IMR-90 (cell line): ENCODE measurements around the gene TNP1. TPM values are rescaled to one million over a fixed set of nuclear protein-coding genes. Genes with fewer than 3 reads are reported as not detected.

Experiments used
- ATAC-seq: fragments of 200-7000 bp; cut with Tn5 transposase; 2 replicates; pipeline ENCODE4 v1.9.1; 2020; ENCODE audit warnings: low read depth, mild to moderate bottlenecking, moderate library complexity
- BruUV-seq: library from RNA; stranded (reverse); fragments of 400-500 nt; replicated peaks from 2 replicates; lab custom pipeline; 2021; lab: Mats Ljungman, UMichigan
- CTCF ChIA-PET: fragments of 300-600 bp; formaldehyde crosslinking; extraction: SDS; loops from one replicate; lab custom pipeline; 2021; ENCODE audit warnings: antibody characterized with exemption; lab: Yijun Ruan, JAX
- POLR2A ChIA-PET: fragments of 300-600 bp; sonication (Branson Sonifier 250); formaldehyde crosslinking; loops from one replicate; lab custom pipeline; 2022; ENCODE audit warnings: antibody characterized with exemption; ENCODE audit not compliant: unreplicated experiment; lab: Charles Lee
- DNase-seq: peaks from one replicate; pipeline ENCODE4 v3.0.0; 2013
- H2AFZ ChIP-seq: replicated peaks from 2 replicates; pipeline ENCODE3; 2013; ENCODE audit warnings: low read length, mild to moderate bottlenecking; ENCODE audit not compliant: poor library complexity
- H2AK5ac ChIP-seq: 2 replicates; pipeline ENCODE4 v1.6.1; 2013; ENCODE audit warnings: low read depth, low read length, inconsistent platforms
- H2AK9ac ChIP-seq: replicated peaks from 2 replicates; pipeline ENCODE3; 2013; ENCODE audit warnings: mild to moderate bottlenecking, low read depth, low read length, moderate library complexity; ENCODE audit not compliant: poor library complexity
- H2BK120ac ChIP-seq: 2 replicates; pipeline ENCODE4 v1.6.1; 2013; ENCODE audit warnings: low read depth, low read length, inconsistent platforms
- H2BK15ac ChIP-seq: 3 replicates; pipeline ENCODE4 v1.6.1; 2013; ENCODE audit warnings: low read depth, low read length, inconsistent platforms
- H2BK20ac ChIP-seq: 2 replicates; pipeline ENCODE4 v1.6.1; 2013; ENCODE audit warnings: low read depth, mild to moderate bottlenecking, inconsistent platforms, low read length, moderate library complexity
- H2BK5ac ChIP-seq: 2 replicates; pipeline ENCODE4 v1.6.1; 2013; ENCODE audit warnings: mild to moderate bottlenecking, low read depth, low read length, inconsistent platforms; ENCODE audit not compliant: poor library complexity, severe bottlenecking
- H3K14ac ChIP-seq: replicated peaks from 2 replicates; pipeline ENCODE4 v1.6.1; 2013; ENCODE audit warnings: low read depth, low read length, inconsistent platforms
- H3K18ac ChIP-seq: 2 replicates; pipeline ENCODE4 v1.6.1; 2013; ENCODE audit warnings: low read depth, low read length, control low read depth
- H3K23ac ChIP-seq: 2 replicates; pipeline ENCODE4 v1.6.1; 2013; ENCODE audit warnings: low read depth, low read length, inconsistent platforms
- H3K27ac ChIP-seq: 2 replicates; pipeline ENCODE4 v1.5.1; 2013; ENCODE audit warnings: mild to moderate bottlenecking, control low read depth, low read length; ENCODE audit not compliant: insufficient read depth
- H3K27me3 ChIP-seq: 2 replicates; pipeline ENCODE4 v1.6.1; 2013; ENCODE audit warnings: low read length; ENCODE audit not compliant: control insufficient read depth, insufficient read depth
- H3K36me3 ChIP-seq: 2 replicates; pipeline ENCODE4 v1.6.1; 2013; ENCODE audit warnings: low read length, mixed read lengths; ENCODE audit not compliant: control insufficient read depth, insufficient read depth
- H3K4ac ChIP-seq: 2 replicates; pipeline ENCODE4 v1.6.1; 2013; ENCODE audit warnings: low read depth, low read length, inconsistent platforms
- H3K4me1 ChIP-seq: 2 replicates; pipeline ENCODE4 v1.6.1; 2013; ENCODE audit warnings: low read length, mixed read lengths; ENCODE audit not compliant: control insufficient read depth, insufficient read depth
- H3K4me2 ChIP-seq: 2 replicates; pipeline ENCODE4 v1.6.1; 2013; ENCODE audit warnings: low read depth, mild to moderate bottlenecking, control low read depth, low read length, moderate library complexity
- H3K4me3 ChIP-seq: 2 replicates; pipeline ENCODE4 v1.5.1; 2013; ENCODE audit warnings: low read depth, mild to moderate bottlenecking, control low read depth, low read length, moderate library complexity; ENCODE audit not compliant: insufficient read depth
- H3K56ac ChIP-seq: 2 replicates; pipeline ENCODE4 v1.6.1; 2013; ENCODE audit warnings: low read length, inconsistent platforms; ENCODE audit not compliant: insufficient read depth; ENCODE audit errors: extremely low read depth
- H3K79me1 ChIP-seq, 2 experiments: 2 replicates each; pipeline ENCODE4 v1.6.1; 2013; ENCODE audit warnings: low read length in 2 of 2, inconsistent platforms in 1 of 2, low read depth in 1 of 2
- H3K9ac ChIP-seq: 2 replicates; pipeline ENCODE4 v1.6.1; 2013; ENCODE audit warnings: low read depth, low read length, control low read depth
- H3K9me1 ChIP-seq: 2 replicates; pipeline ENCODE4 v1.6.1; 2013; ENCODE audit warnings: low read length, inconsistent platforms; ENCODE audit not compliant: insufficient read depth
- H3K9me3 ChIP-seq: 2 replicates; pipeline ENCODE4 v1.6.1; 2013; ENCODE audit warnings: low read length; ENCODE audit not compliant: control insufficient read depth, insufficient read depth
- H4K20me1 ChIP-seq: 2 replicates; pipeline ENCODE4 v1.6.1; 2013; ENCODE audit warnings: low read length, inconsistent platforms; ENCODE audit not compliant: insufficient read depth
- H4K5ac ChIP-seq: 2 replicates; pipeline ENCODE4 v1.6.1; 2013; ENCODE audit warnings: mild to moderate bottlenecking, low read depth, low read length, control low read depth
- H4K8ac ChIP-seq, 2 experiments: 2 replicates each; pipeline ENCODE4 v1.6.1; 2013; ENCODE audit warnings: low read depth in 2 of 2, low read length in 2 of 2, control low read depth in 1 of 2, inconsistent platforms in 1 of 2
- H4K91ac ChIP-seq: 2 replicates; pipeline ENCODE4 v1.6.1; 2013; ENCODE audit warnings: low read depth, low read length, inconsistent platforms; ENCODE audit not compliant: insufficient read depth
- MAFK ChIP-seq: IDR thresholded peaks from 2 replicates; pipeline ENCODE4 v1.6.1; 2012; ENCODE audit warnings: low read depth, low read length, improper control_type of control experiment
- POLR2A ChIP-seq: IDR thresholded peaks from 2 replicates; pipeline ENCODE4 v1.6.1; 2012; ENCODE audit warnings: mild to moderate bottlenecking, low read depth, low read length
- WGBS, 2 experiments: methylation state at CpG; one replicate each; pipeline versions ENCODE4 v1.1.5 to v1.1.7; 2013; ENCODE audit warnings: missing lambda C conversion rate in 2 of 2; ENCODE audit not compliant: insufficient read length in 1 of 2; ENCODE audit errors: extremely low coverage in 2 of 2; 5-methylcytosine and 5-hydroxymethylcytosine counted together
- dilution Hi-C: fragments of 300-500 bp; cut with HindIII; formaldehyde crosslinking; loops from one replicate; pipeline ENCODE4 v1.14.3; 2018; ENCODE audit warnings: low sequenced_read_pairs; ENCODE audit not compliant: unreplicated experiment
- in situ Hi-C: fragments of 300-500 bp; cut with MboI; formaldehyde crosslinking; loops from 3 replicates; pipeline ENCODE4 v1.14.3; 2019; ENCODE audit warnings: low sequenced_read_pairs, inconsistent platforms, mixed read lengths
- intact Hi-C: fragments of 100-400 bp; cut with micrococcal nuclease; formaldehyde crosslinking; loops from 2 replicates; pipeline ENCODE4 v1.10.0; 2022
- polyA plus RNA-seq, 3 experiments: library from polyadenylated mRNA; depleted of rRNA; stranded (reverse); fragments of >200 nt; gene quantifications; 2 replicates each; pipeline ENCODE4 v1.2.3, GENCODE V29; 2012; ENCODE audit warnings: low replicate concordance in 1 of 3
- total RNA-seq: library from RNA; depleted of rRNA; stranded (reverse); fragments of >200 nt; gene quantifications from 2 replicates; pipeline ENCODE4 v1.2.3, GENCODE V29; 2012

TNP1 gene
- total and polyA plus RNA-seq, 2 of the 4 experiments (the other 2 are of a cell fraction): not detected

- BruUV-seq: no TSS peak
- ChIA-PET CTCF (no interaction called here), POLR2A (no interaction called here)
- ATAC-seq (peak; percentile 69), DNase-seq (peak; percentile 84)
- 0 out of 3 replicates have a peak overlapping the region, but pooled peaks have one; percentile 2 for H2BK15ac ChIP-seq
- H2AFZ ChIP-seq: peak overlapping the region; percentile 55
- no peaks in the 10 kb centered on the region for H3K9me3 ChIP-seq
- TF ChIP-seq MAFK (peak; percentile 81), POLR2A (no peak)
- intact Hi-C loops (no loop called here), in situ Hi-C loops (no loop called here), dilution Hi-C loops (no loop called here)
- H4K91ac ChIP-seq: no peak overlapping the region
- H3K4ac ChIP-seq: 0 out of 2 replicates have a peak overlapping the region, but pooled peaks have one; percentile 25
- H2AK5ac ChIP-seq: peak overlapping the region; percentile 36; the same call in 1 of the 2 replicates
- no peak overlapping the region for H2BK5ac ChIP-seq
- H3K4me2 ChIP-seq: no peak overlapping the region
- peaks cover 11% of the 10 kb centered on the region for H3K9me1 ChIP-seq
- no peak overlapping the region for H3K18ac ChIP-seq
- 40% methylated on average over 1 of the region's 3 CpGs; no CpG with 5 or more reads in 1 of the 2 experiments for WGBS, 2 experiments
- peak overlapping the region; percentile 28 for H2BK20ac ChIP-seq
- H3K4me1 ChIP-seq: peaks cover 9% of the 10 kb centered on the region
- H3K27me3 ChIP-seq: no peaks in the 10 kb centered on the region
- H3K23ac ChIP-seq: 0 out of 2 replicates have a peak overlapping the region, but pooled peaks have one; percentile 18
- peak overlapping the region; percentile 69 for H3K14ac ChIP-seq
- H3K56ac ChIP-seq: no peak overlapping the region
- no peak overlapping the region for H3K9ac ChIP-seq
- peak overlapping the region; percentile 23 for H3K27ac ChIP-seq
- H2AK9ac ChIP-seq: no peak overlapping the region
- H3K79me1 ChIP-seq: no peaks in the 10 kb centered on the region
- H4K8ac ChIP-seq: peak overlapping the region in 1 of 2 experiments; percentile 47; a peak in 1 of 4 replicates
- H3K4me3 ChIP-seq: no peak overlapping the region
- H2BK120ac ChIP-seq: peak overlapping the region; percentile 36; the same call in 1 of the 2 replicates
- no peaks in the 10 kb centered on the region for H4K20me1 ChIP-seq
- peak overlapping the region; percentile 65 for H4K5ac ChIP-seq
- no peaks in the 10 kb centered on the region for H3K36me3 ChIP-seq
Measured at GRCh38 chr2:216857131-216857550, 2.7 kb downstream of the TNP1 start.
